ENCODE data around the gene PCCB. TPM values are rescaled to one million over a fixed set of nuclear protein-coding genes. Genes with fewer than 3 reads are reported as not detected.

The PCCB gene
- total RNA-seq, 6 experiments from 2014 or later, result 85.4 to 146 (median 94.4) TPM

DNA sequence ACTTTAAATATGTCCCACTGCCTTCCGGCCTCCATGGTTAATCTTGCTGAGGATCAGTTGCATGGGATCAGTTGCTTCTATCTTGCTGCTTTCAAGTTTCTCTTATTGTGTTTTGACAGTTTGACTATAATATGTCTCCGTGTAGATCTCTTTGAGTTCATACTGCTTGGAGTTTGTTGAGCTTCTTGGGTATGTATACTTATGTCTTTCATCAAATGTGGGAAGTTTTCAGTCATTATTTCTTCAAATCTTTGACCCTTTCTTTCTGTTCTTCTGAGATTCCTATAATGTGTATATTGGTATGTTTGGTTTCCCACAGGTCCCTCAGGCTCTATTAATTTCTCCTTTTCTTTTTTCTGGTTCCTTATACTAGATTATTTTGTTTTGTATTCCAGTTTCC lies 30.8 kb downstream of the PCCB start:
- Histone ChIP-seq H3K27me3 (no peaks in the 10 kb centered on the region), H3K4me1 (no peaks in the 10 kb centered on the region), H3K9me3 (no peaks in the 10 kb centered on the region), H3K36me3 (peaks cover 0 to 28% (median 2%) of the 10 kb centered on the region in 4 donors), H3K27ac (no peak overlapping the region), H3K4me3 (no peak overlapping the region)
- DNase-seq (no peak), ATAC-seq (no peak)
- no peak for TF ChIP-seq POLR2A (IDR thresholded peaks at IDR 0.05)
- TF ChIP-seq, protein P1, sequence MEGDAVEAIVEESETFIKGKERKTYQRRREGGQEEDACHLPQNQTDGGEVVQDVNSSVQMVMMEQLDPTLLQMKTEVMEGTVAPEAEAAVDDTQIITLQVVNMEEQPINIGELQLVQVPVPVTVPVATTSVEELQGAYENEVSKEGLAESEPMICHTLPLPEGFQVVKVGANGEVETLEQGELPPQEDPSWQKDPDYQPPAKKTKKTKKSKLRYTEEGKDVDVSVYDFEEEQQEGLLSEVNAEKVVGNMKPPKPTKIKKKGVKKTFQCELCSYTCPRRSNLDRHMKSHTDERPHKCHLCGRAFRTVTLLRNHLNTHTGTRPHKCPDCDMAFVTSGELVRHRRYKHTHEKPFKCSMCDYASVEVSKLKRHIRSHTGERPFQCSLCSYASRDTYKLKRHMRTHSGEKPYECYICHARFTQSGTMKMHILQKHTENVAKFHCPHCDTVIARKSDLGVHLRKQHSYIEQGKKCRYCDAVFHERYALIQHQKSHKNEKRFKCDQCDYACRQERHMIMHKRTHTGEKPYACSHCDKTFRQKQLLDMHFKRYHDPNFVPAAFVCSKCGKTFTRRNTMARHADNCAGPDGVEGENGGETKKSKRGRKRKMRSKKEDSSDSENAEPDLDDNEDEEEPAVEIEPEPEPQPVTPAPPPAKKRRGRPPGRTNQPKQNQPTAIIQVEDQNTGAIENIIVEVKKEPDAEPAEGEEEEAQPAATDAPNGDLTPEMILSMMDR (IDR thresholded peaks at IDR 0.05), result no peak
- intact Hi-C loops (cut with DNase I), result no loop called here
- WGBS (ENCODE audit: insufficient coverage, low coverage, low lambda C conversion rate, missing lambda C conversion rate), result 100% methylated on average over 1 of the region's 2 CpGs

GRCh38 chr3:136281966-136282520 lies 31.9 kb downstream of the PCCB start:
- intact Hi-C loops (cut with DNase I), result no loop called here
- Histone ChIP-seq H3K27me3 (no peaks in the 10 kb centered on the region), H3K36me3 (peaks cover 0 to 32% (median under 1%) of the 10 kb centered on the region in 4 donors), H3K4me1 (no peaks in the 10 kb centered on the region), H3K9me3 (no peaks in the 10 kb centered on the region), H3K4me3 (no peak overlapping the region), H3K27ac (no peak overlapping the region)
- 75% methylated on average over 1 of the region's 1 CpG for WGBS (ENCODE audit: insufficient coverage, low coverage, low lambda C conversion rate, missing lambda C conversion rate)
- TF ChIP-seq, protein P1 (IDR thresholded peaks at IDR 0.05), result no peak
- no peak for TF ChIP-seq POLR2A (IDR thresholded peaks at IDR 0.05)
- ATAC-seq (no peak), DNase-seq (no peak)

GRCh38 chr3:136283627-136284026 lies 33.5 kb downstream of the PCCB start:
- no peak for DNase-seq

DNA sequence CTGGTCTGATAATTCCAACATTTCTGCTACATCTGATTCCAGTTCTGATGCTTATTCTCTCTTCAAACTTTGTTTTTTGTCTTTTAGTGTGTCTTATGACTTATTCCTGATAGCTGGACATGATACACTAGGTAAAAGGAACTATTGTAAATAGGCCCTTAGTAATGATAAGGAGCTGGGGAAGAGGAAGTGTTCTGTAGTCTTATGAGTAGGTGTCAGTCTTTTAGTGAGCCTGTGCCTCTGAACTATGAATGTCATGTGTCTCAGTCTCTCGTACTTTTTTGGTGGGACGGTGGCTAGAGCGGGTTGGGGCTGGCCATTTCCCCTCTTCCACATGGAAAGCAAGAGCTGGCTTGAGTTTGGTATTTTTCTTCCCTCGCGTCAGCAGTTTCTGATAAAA lies 41.2 kb downstream of the PCCB start:
- ATAC-seq (no peak), DNase-seq (no peak)
- H3K27ac ChIP-seq, result no peak overlapping the region
- TF ChIP-seq, protein P1 (IDR thresholded peaks at IDR 0.05), result no peak
- TF ChIP-seq POLR2A (IDR thresholded peaks at IDR 0.05), result no peak
- peaks cover 0 to 29% (median 11%) of the 10 kb centered on the region in 4 donors for H3K36me3 ChIP-seq
- H3K27me3 ChIP-seq, result no peaks in the 10 kb centered on the region
- H3K9me3 ChIP-seq, result no peaks in the 10 kb centered on the region
- WGBS (ENCODE audit: insufficient coverage, low coverage, low lambda C conversion rate, missing lambda C conversion rate), result 90% methylated on average over 5 of the region's 5 CpGs
- H3K4me1 ChIP-seq, result no peaks in the 10 kb centered on the region
- no peak overlapping the region for H3K4me3 ChIP-seq
- intact Hi-C loops (cut with DNase I), result no loop called here

More at GRCh38 chr3:136283627-136284026, 33.5 kb downstream of the PCCB start:
- no peak overlapping the region for H3K27ac ChIP-seq
- ATAC-seq, result no peak
- WGBS (ENCODE audit: insufficient coverage, low coverage, low lambda C conversion rate, missing lambda C conversion rate), result 100% methylated on average over 5 of the region's 6 CpGs
- TF ChIP-seq, protein P1 (IDR thresholded peaks at IDR 0.05), result no peak
- TF ChIP-seq POLR2A (IDR thresholded peaks at IDR 0.05), result no peak
- peaks cover 0 to 32% (median 0%) of the 10 kb centered on the region in 4 donors for H3K36me3 ChIP-seq
- no peaks in the 10 kb centered on the region for H3K9me3 ChIP-seq
- H3K4me3 ChIP-seq, result no peak overlapping the region
- no peaks in the 10 kb centered on the region for H3K4me1 ChIP-seq
- intact Hi-C loops (cut with DNase I), result no loop called here
- no peaks in the 10 kb centered on the region for H3K27me3 ChIP-seq

Measured in right lobe of liver (tissue), 6 donors.